Nephron progenitor cell (in vitro differentiated cells): ENCODE measurements around the gene KBTBD12.

Source experiments
- DNase-seq: peaks from one replicate; pipeline ENCODE4 v3.0.0; 2021
- H3K27ac Mint-ChIP-seq: 2 replicates; pipeline ENCODE4 v1.8.0; 2021; ENCODE audit warnings: mild to moderate bottlenecking, moderate library complexity, mixed read lengths
- H3K27me3 Mint-ChIP-seq: 2 replicates; pipeline ENCODE4 v1.8.0; 2021; ENCODE audit warnings: mild to moderate bottlenecking, low read depth, mixed read lengths; ENCODE audit not compliant: poor library complexity
- H3K36me3 Mint-ChIP-seq: 2 replicates; pipeline ENCODE4 v1.8.0; 2021; ENCODE audit warnings: low read depth, mixed read lengths
- H3K4me1 Mint-ChIP-seq: 2 replicates; pipeline ENCODE4 v1.8.0; 2021; ENCODE audit warnings: mixed read lengths
- H3K4me3 Mint-ChIP-seq: 2 replicates; pipeline ENCODE4 v1.8.0; 2021; ENCODE audit warnings: mild to moderate bottlenecking, moderate library complexity, mixed read lengths
- H3K9me3 Mint-ChIP-seq: 2 replicates; pipeline ENCODE4 v1.8.0; 2021; ENCODE audit warnings: mild to moderate bottlenecking, moderate library complexity, mixed read lengths
- CTCF ChIP-seq: fragments of 200-600 bp; sonication (generic); IDR thresholded peaks from 2 replicates; pipeline ENCODE4 v1.5.0; 2021; ENCODE audit warnings: antibody characterized with exemption

KBTBD12 gene

DNA sequence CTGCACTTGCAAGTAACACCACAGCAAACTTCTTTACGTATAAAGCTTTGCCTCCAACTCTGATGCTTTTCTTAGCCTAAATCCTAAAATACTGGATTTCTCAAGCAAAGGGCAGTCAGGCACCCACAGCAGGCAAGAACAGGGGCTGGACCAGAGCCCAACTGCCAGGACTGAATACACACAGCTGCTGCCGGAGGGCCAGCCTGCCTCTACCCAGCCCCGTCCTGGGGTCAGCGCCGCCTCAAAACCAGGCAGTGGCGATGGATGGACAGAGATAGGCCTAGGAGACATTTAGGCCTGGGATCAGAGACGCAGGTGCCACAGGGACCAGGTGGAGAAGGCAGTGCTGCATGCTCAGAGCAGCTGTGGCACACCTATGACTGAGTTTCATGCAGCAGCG, 89.6 kb downstream of the KBTBD12 start:
- Mint-ChIP-seq H3K36me3 (no peaks in the 10 kb centered on the region), H3K27ac (no peak overlapping the region), H3K27me3 (peaks cover 24% of the 10 kb centered on the region), H3K4me3 (no peak overlapping the region), H3K4me1 (peaks cover 16% of the 10 kb centered on the region), H3K9me3 (peaks cover 6% of the 10 kb centered on the region)
- TF ChIP-seq CTCF: no peak
- DNase-seq: no peak

- Mint-ChIP-seq H3K4me3 (no peak overlapping the region), H3K9me3 (no peaks in the 10 kb centered on the region), H3K4me1 (peaks cover 23% of the 10 kb centered on the region), H3K36me3 (no peaks in the 10 kb centered on the region), H3K27me3 (peaks cover 21% of the 10 kb centered on the region), H3K27ac (no peak overlapping the region)
- TF ChIP-seq CTCF: no peak
- peak; percentile 22 for DNase-seq
Observed at GRCh38 chr3:128006061-128007032, 91.3 kb downstream of the KBTBD12 start.

DNA sequence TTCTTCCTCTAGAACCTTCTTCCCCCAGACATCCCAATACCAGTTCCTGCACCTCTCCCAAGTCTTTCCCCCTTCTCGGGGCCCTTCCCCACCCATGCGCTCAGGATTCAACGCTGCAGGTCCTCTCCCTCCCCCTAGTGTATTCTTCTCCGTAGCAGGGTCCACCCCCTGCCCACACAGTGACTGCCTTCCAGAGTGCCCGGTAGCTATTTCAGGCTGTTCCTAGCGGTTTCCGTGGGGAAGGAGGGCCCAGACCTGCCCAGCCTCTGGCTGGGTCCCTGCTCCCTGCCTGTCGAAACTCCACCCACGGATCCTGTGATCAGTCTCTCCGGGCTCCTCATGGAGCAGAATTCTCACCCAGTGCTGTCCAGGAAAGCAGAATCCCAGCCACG, 92.0 kb downstream of the KBTBD12 start:
- H3K9me3 Mint-ChIP-seq: no peaks in the 10 kb centered on the region
- DNase-seq: no peak
- TF ChIP-seq CTCF: no peak

GRCh38 chr3:128009952-128010846, 95.2 kb downstream of the KBTBD12 start:
- Mint-ChIP-seq H3K4me3 (no peak overlapping the region), H3K27me3 (peaks cover 6% of the 10 kb centered on the region), H3K36me3 (no peaks in the 10 kb centered on the region), H3K27ac (peak overlapping the region; percentile 27), H3K4me1 (peaks cover 27% of the 10 kb centered on the region), H3K9me3 (no peaks in the 10 kb centered on the region)
- no peak for TF ChIP-seq CTCF
- DNase-seq: no peak

More for the DNA sequence above, 92.0 kb downstream of the KBTBD12 start:
- H3K4me3 Mint-ChIP-seq: no peak overlapping the region
- H3K27me3 Mint-ChIP-seq: peaks cover 16% of the 10 kb centered on the region
- H3K4me1 Mint-ChIP-seq: peaks cover 27% of the 10 kb centered on the region
- H3K36me3 Mint-ChIP-seq: no peaks in the 10 kb centered on the region
- no peak overlapping the region for H3K27ac Mint-ChIP-seq

DNA sequence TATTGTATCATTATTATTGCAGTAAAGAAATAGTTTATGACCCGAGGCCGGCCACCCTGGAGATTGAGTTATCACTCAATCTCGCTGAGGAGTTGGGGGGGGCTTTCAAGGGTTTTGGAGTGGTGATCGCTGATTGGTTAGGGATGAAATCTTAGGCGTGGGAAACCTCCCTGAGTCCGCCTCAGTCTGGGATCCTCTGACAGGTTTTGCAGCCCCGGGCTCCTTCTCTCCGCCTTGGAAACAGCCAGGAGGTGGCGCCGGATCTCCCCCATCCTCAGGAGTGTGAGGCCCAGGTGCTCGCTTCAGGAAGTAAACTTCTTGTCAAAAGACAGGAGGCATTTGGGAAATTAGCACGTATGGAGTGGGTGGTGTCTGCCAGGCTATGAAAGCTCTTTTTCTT, 96.1 kb downstream of the KBTBD12 start:
- H3K4me3 Mint-ChIP-seq: no peak overlapping the region
- peaks cover 19% of the 10 kb centered on the region for H3K4me1 Mint-ChIP-seq
- peak; percentile 46 for TF ChIP-seq CTCF
- DNase-seq: peak; percentile 78
- no peaks in the 10 kb centered on the region for H3K36me3 Mint-ChIP-seq
- H3K27ac Mint-ChIP-seq: no peak overlapping the region
- peaks cover 6% of the 10 kb centered on the region for H3K9me3 Mint-ChIP-seq
- peaks cover 6% of the 10 kb centered on the region for H3K27me3 Mint-ChIP-seq
